ENCODE data around the gene RORC. TPM values are rescaled to one million over a fixed set of nuclear protein-coding genes. Genes with fewer than 3 reads are reported as not detected.
"Not testable (repeated sequence)": the region's sequence is repeated elsewhere in the genome, so short reads cannot be mapped to it uniquely, and the experiment has no call there.

Gene RORC
- polyA plus RNA-seq, 1 donor (not counting 4 experiments of a cell fraction or from before 2014, with no cell fraction given) = 0.12 TPM

- dilution Hi-C loops (cut with MboI; ENCODE audit: extremely low pct_ligation_motif_present, low sequenced_read_pairs); H3K79me2 ChIP-seq (ENCODE audit: control insufficient read depth, insufficient read depth, low read length); DNase-seq (ENCODE audit: low read depth, low spot score); H3K9ac ChIP-seq (ENCODE audit: control insufficient read depth, extremely low read depth, insufficient read depth, low read length); H3K36me3 ChIP-seq (ENCODE audit: control insufficient read depth in 2 of 2, extremely low read depth in 1 of 2, insufficient read depth in 2 of 2, low read length in 2 of 2); H3K9me3 ChIP-seq (ENCODE audit: control insufficient read depth, low read depth, low read length); H3K9me1 ChIP-seq (ENCODE audit: control insufficient read depth, extremely low read depth, insufficient read depth, low read length); H4K20me1 ChIP-seq (ENCODE audit: control insufficient read depth, extremely low read depth, insufficient read depth, low read length); H3K27me3 ChIP-seq (ENCODE audit: control insufficient read depth, extremely low read depth, insufficient read depth, low read length): not testable (repeated sequence)
- H3K4me3 ChIP-seq (ENCODE audit: control insufficient read depth in 2 of 3, extremely low read depth in 1 of 3, insufficient read depth in 2 of 3, low read depth in 1 of 3, low read length in 3 of 3) = peak overlapping the region in 1 of 3 experiments; percentile 10
- FAIRE-seq = peak; percentile 53
- peaks cover 22% of the 10 kb centered on the region for H3K4me1 ChIP-seq (ENCODE audit: control insufficient read depth, extremely low read depth, insufficient read depth, low read length)
- peak overlapping the region; percentile 3 for H2AFZ ChIP-seq (ENCODE audit: control insufficient read depth, low read length)
- H3K4me2 ChIP-seq (ENCODE audit: control insufficient read depth, extremely low read depth, insufficient read depth, low read depth, low read length) = peak overlapping the region; percentile 81
- H3K27ac ChIP-seq (ENCODE audit: control insufficient read depth, insufficient read depth, low read length) = peak overlapping the region; percentile 57
Observed at GRCh38 chr1:151768351-151769066, 63.1 kb downstream of the RORC start.

- no peaks in the 10 kb centered on the region for H3K9me1 ChIP-seq (ENCODE audit: control insufficient read depth, extremely low read depth, insufficient read depth, low read length)
- peaks cover 8% of the 10 kb centered on the region for H3K79me2 ChIP-seq (ENCODE audit: control insufficient read depth, insufficient read depth, low read length)
- peak overlapping the region; percentile 94 for H3K9ac ChIP-seq (ENCODE audit: control insufficient read depth, extremely low read depth, insufficient read depth, low read length)
- H3K36me3 ChIP-seq (ENCODE audit: control insufficient read depth in 2 of 2, extremely low read depth in 1 of 2, insufficient read depth in 2 of 2, low read length in 2 of 2) = peaks cover 8% of the 10 kb centered on the region in 2 experiments
- no peak for FAIRE-seq
- peak overlapping the region; percentile 91 for H3K27ac ChIP-seq (ENCODE audit: control insufficient read depth, insufficient read depth, low read length)
- no peaks in the 10 kb centered on the region for H3K27me3 ChIP-seq (ENCODE audit: control insufficient read depth, extremely low read depth, insufficient read depth, low read length)
- no peaks in the 10 kb centered on the region for H4K20me1 ChIP-seq (ENCODE audit: control insufficient read depth, extremely low read depth, insufficient read depth, low read length)
- peak overlapping the region; percentile 99 for H3K4me2 ChIP-seq (ENCODE audit: control insufficient read depth, extremely low read depth, insufficient read depth, low read depth, low read length)
- TF ChIP-seq EZH2 (IDR thresholded peaks at IDR 0.05; ENCODE audit: low read length) (no peak), CTCF (optimal IDR thresholded peaks at IDR 0.05 in 1 of 3, IDR thresholded peaks at IDR 0.05 in 1 of 3, conservative IDR thresholded peaks at IDR 0.05 in 1 of 3; ENCODE audit: extremely low read depth in 1 of 3, insufficient read depth in 2 of 3, low read length in 3 of 3) (no peak)
- no peak for DNase-seq (ENCODE audit: low read depth, low spot score)
- H3K4me3 ChIP-seq (ENCODE audit: control insufficient read depth in 2 of 3, extremely low read depth in 1 of 3, insufficient read depth in 2 of 3, low read depth in 1 of 3, low read length in 3 of 3) = peak overlapping the region; percentile 69 to 96 (median 86)
- peak overlapping the region; percentile 98 for H2AFZ ChIP-seq (ENCODE audit: control insufficient read depth, low read length)
- H3K4me1 ChIP-seq (ENCODE audit: control insufficient read depth, extremely low read depth, insufficient read depth, low read length) = peaks cover 35% of the 10 kb centered on the region
- dilution Hi-C loops (cut with MboI; ENCODE audit: extremely low pct_ligation_motif_present, low sequenced_read_pairs) = no loop called here
- H3K9me3 ChIP-seq (ENCODE audit: control insufficient read depth, low read depth, low read length) = no peaks in the 10 kb centered on the region
Observed at GRCh38 chr1:151763990-151764389, 67.6 kb downstream of the RORC start.

Measured in keratinocyte (primary cell).